ENCODE results near the gene ZCCHC14. TPM values are rescaled to one million over a fixed set of nuclear protein-coding genes. Genes with fewer than 3 reads are reported as not detected.
A peak's percentile ranks its signal among the peaks of the same experiment; 100 is the strongest.
"Not testable (repeated sequence)": the region's sequence is repeated elsewhere in the genome, so short reads cannot be mapped to it uniquely, and the experiment has no call there.

ZCCHC14 gene
- total RNA-seq, 1 experiment from 2014 or later = 33.1 TPM

GRCh38 chr16:87390641-87391323 is 102.0 kb downstream of the ZCCHC14 start:
- CTCF ChIA-PET = no interaction called here
- intact Hi-C loops (cut with micrococcal nuclease; ENCODE audit: unreplicated experiment) = loop anchor here (5.0 kb wide), 3 partner anchors 102 to 482 kb away; partner anchors contain the start of gene ZCCHC14

GRCh38 chr16:87389914-87390313 is 102.9 kb downstream of the ZCCHC14 start:
- BruUV-seq (replicated peaks); POLR2A ChIA-PET; H3K4me3 Mint-ChIP-seq (ENCODE audit: unreplicated experiment); H3K36me3 ChIP-seq (ENCODE audit: control insufficient read depth, insufficient read depth, low read length); H3K9me3 ChIP-seq; H3K4me3 ChIP-seq (ENCODE audit: low read depth, low read length); H3K27me3 Mint-ChIP-seq (ENCODE audit: insufficient read depth, unreplicated experiment); CTCF ChIA-PET; H3K9me3 Mint-ChIP-seq (ENCODE audit: unreplicated experiment); H3K27me3 ChIP-seq (replicated peaks; ENCODE audit: control insufficient read depth, insufficient read depth, low read length): not testable (repeated sequence)
- peak in 1 of 2 experiments; percentile 16 for DNase-seq
- intact Hi-C loops (cut with micrococcal nuclease; ENCODE audit: unreplicated experiment) = loop anchor here (5.0 to 10.0 kb wide), 4 partner anchors 102 to 835 kb away; partner anchors contain the start of genes MTHFSD and ZCCHC14
- Mint-ChIP-seq H3K27ac (ENCODE audit: unreplicated experiment) (peak overlapping the region; percentile 95), H3K4me1 (ENCODE audit: low read depth, unreplicated experiment) (peaks cover 42% of the 10 kb centered on the region), H3K36me3 (ENCODE audit: insufficient read depth, unreplicated experiment) (peaks cover 43% of the 10 kb centered on the region)
- H3K4me1 ChIP-seq = peaks cover 28% of the 10 kb centered on the region

More at GRCh38 chr16:87390641-87391323, 102.0 kb downstream of the ZCCHC14 start:
- Mint-ChIP-seq H3K4me1 (ENCODE audit: low read depth, unreplicated experiment) (peaks cover 46% of the 10 kb centered on the region), H3K27ac (ENCODE audit: unreplicated experiment) (peak overlapping the region; percentile 95), H3K9me3 (ENCODE audit: unreplicated experiment) (no peaks in the 10 kb centered on the region), H3K36me3 (ENCODE audit: insufficient read depth, unreplicated experiment) (peaks cover 51% of the 10 kb centered on the region), H3K4me3 (ENCODE audit: unreplicated experiment) (peak overlapping the region; percentile 87), H3K27me3 (ENCODE audit: insufficient read depth, unreplicated experiment) (no peaks in the 10 kb centered on the region)
- Histone ChIP-seq H3K36me3 (ENCODE audit: control insufficient read depth, insufficient read depth, low read length) (no peaks in the 10 kb centered on the region), H3K9me3 (no peaks in the 10 kb centered on the region), H3K4me3 (ENCODE audit: low read depth, low read length) (peak overlapping the region; percentile 51), H3K4me1 (peaks cover 26% of the 10 kb centered on the region), H3K27me3 (replicated peaks; ENCODE audit: control insufficient read depth, insufficient read depth, low read length) (no peaks in the 10 kb centered on the region)
- no TSS peak for BruUV-seq (replicated peaks)
- no peak for TF ChIP-seq CTCF (IDR thresholded peaks at IDR 0.05; ENCODE audit: insufficient read depth in 1 of 2, low read depth in 1 of 2, low read length in 1 of 2, severe bottlenecking in 1 of 2, unreplicated experiment in 1 of 2)
- peak in 1 of 2 experiments; percentile 14 for DNase-seq
- POLR2A ChIA-PET = no interaction called here

- peak in 1 of 2 experiments; percentile 7 for DNase-seq
- peaks cover 42% of the 10 kb centered on the region for H3K36me3 Mint-ChIP-seq (ENCODE audit: insufficient read depth, unreplicated experiment)
- Histone ChIP-seq H3K27me3 (replicated peaks; ENCODE audit: control insufficient read depth, insufficient read depth, low read length) (no peaks in the 10 kb centered on the region), H3K36me3 (ENCODE audit: control insufficient read depth, insufficient read depth, low read length) (no peaks in the 10 kb centered on the region), H3K4me3 (ENCODE audit: low read depth, low read length) (no peak overlapping the region), H3K4me1 (peaks cover 29% of the 10 kb centered on the region), H3K9me3 (no peaks in the 10 kb centered on the region)
- H3K4me1 Mint-ChIP-seq (ENCODE audit: low read depth, unreplicated experiment) = peaks cover 36% of the 10 kb centered on the region
- TF ChIP-seq CTCF (IDR thresholded peaks at IDR 0.05; ENCODE audit: insufficient read depth in 1 of 2, low read depth in 1 of 2, low read length in 1 of 2, severe bottlenecking in 1 of 2, unreplicated experiment in 1 of 2) = no peak
- H3K4me3 Mint-ChIP-seq (ENCODE audit: unreplicated experiment) = no peak overlapping the region
- no peaks in the 10 kb centered on the region for H3K27me3 Mint-ChIP-seq (ENCODE audit: insufficient read depth, unreplicated experiment)
- H3K9me3 Mint-ChIP-seq (ENCODE audit: unreplicated experiment) = no peaks in the 10 kb centered on the region
- H3K27ac Mint-ChIP-seq (ENCODE audit: unreplicated experiment) = peak overlapping the region; percentile 95
- intact Hi-C loops (cut with micrococcal nuclease; ENCODE audit: unreplicated experiment) = loop anchor here (10.0 kb wide), 1 partner anchor 834 kb away; the partner anchor contains the start of gene MTHFSD
- ChIA-PET POLR2A (no interaction called here), CTCF (interaction anchor here (1.7 kb wide), 1 partner anchor 247 kb away, joined by 9 read pairs; no protein-coding TSS in a partner anchor)
- no TSS peak for BruUV-seq (replicated peaks)
Observed at GRCh38 chr16:87389245-87389644, 103.6 kb downstream of the ZCCHC14 start.

Measured in Caco-2 (cell line).